Esophagus muscularis mucosa (tissue), 4 donors: Measurements from ENCODE around the gene FCAMR. TPM values are rescaled to one million over a fixed set of nuclear protein-coding genes. Genes with fewer than 3 reads are reported as not detected.

ENCODE experiments used
- DNase-seq: peaks from one replicate; pipeline ENCODE4 v3.0.0-alpha.2; 2017; ENCODE audit errors: extremely low spot score
- H3K27ac ChIP-seq, 4 donors: fragments of 200-600 bp; sonication (generic); replicated peaks in 1 of 4; 1 replicate in 3 of 4; 2 replicates in 1 of 4; pipeline ENCODE4 v1.5.1; 2016 to 2019; ENCODE audit warnings: mild to moderate bottlenecking in 1 of 4
- H3K27me3 ChIP-seq, 4 donors: fragments of 200-600 bp; sonication (generic); one replicate each; pipeline versions ENCODE4 v1.5.1 to v1.6.0; 2016 to 2019
- H3K36me3 ChIP-seq, 4 donors: fragments of 200-600 bp; sonication (generic); one replicate each; pipeline ENCODE4 v1.5.1; 2016 to 2019
- H3K4me1 ChIP-seq, 4 donors: fragments of 200-600 bp; sonication (generic); one replicate each; pipeline ENCODE4 v1.5.1; 2016 to 2019
- H3K4me3 ChIP-seq, 4 donors: fragments of 200-600 bp; sonication (generic); 1 replicate in 2 of 4; 2 replicates in 2 of 4; pipeline ENCODE4 v1.5.1; 2016 to 2019; ENCODE audit warnings: mild to moderate bottlenecking in 4 of 4, moderate library complexity in 1 of 4
- H3K9me3 ChIP-seq, 4 donors: fragments of 200-600 bp; sonication (generic); 1 replicate in 3 of 4; 2 replicates in 1 of 4; pipeline ENCODE4 v1.5.1; 2016 to 2019
- EP300 ChIP-seq: sonication (generic); formaldehyde crosslinking; IDR thresholded peaks from one replicate; pipeline ENCODE4 v1.6.1; 2017; ENCODE audit warnings: antibody characterized with exemption
- POLR2A ChIP-seq: fragments of 450-650 bp; IDR thresholded peaks from one replicate; pipeline ENCODE4 v1.6.1; 2017; ENCODE audit warnings: antibody characterized with exemption, moderate library complexity, mild to moderate bottlenecking, low read depth
- POLR2AphosphoS5 ChIP-seq, 2 donors: sonication (generic); formaldehyde crosslinking; IDR thresholded peaks; one replicate each; pipeline ENCODE4 v1.6.1; 2017; ENCODE audit warnings: antibody characterized with exemption in 2 of 2
- WGBS: methylation state at CpG from one replicate; pipeline ENCODE4 v1.1.5; 2018; 5-methylcytosine and 5-hydroxymethylcytosine counted together
- intact Hi-C: fragments of 100-400 bp; cut with DNase I; formaldehyde crosslinking; loops from one replicate; pipeline ENCODE4 v1.15.1; 2023
- total RNA-seq, 4 donors: library from RNA; depleted of rRNA; stranded (reverse); fragments of >200 nt; gene quantifications; one replicate each; pipeline versions ENCODE4 v1.1.0 to v1.2.1, GENCODE V29; 2016
- TF ChIP-seq, protein P1 (sequence below), 3 experiments: fragments of 200-600 bp in 2 of 3; fragments of 450-650 bp in 1 of 3; sonication (generic) in 2 of 3; IDR thresholded peaks; one replicate each; pipeline ENCODE4 v1.5.1; 2017 to 2019; ENCODE audit warnings: antibody characterized with exemption in 3 of 3, mild to moderate bottlenecking in 2 of 3, moderate library complexity in 1 of 3

FCAMR gene
- total RNA-seq, 4 donors from 2014 or later: not detected

DNA sequence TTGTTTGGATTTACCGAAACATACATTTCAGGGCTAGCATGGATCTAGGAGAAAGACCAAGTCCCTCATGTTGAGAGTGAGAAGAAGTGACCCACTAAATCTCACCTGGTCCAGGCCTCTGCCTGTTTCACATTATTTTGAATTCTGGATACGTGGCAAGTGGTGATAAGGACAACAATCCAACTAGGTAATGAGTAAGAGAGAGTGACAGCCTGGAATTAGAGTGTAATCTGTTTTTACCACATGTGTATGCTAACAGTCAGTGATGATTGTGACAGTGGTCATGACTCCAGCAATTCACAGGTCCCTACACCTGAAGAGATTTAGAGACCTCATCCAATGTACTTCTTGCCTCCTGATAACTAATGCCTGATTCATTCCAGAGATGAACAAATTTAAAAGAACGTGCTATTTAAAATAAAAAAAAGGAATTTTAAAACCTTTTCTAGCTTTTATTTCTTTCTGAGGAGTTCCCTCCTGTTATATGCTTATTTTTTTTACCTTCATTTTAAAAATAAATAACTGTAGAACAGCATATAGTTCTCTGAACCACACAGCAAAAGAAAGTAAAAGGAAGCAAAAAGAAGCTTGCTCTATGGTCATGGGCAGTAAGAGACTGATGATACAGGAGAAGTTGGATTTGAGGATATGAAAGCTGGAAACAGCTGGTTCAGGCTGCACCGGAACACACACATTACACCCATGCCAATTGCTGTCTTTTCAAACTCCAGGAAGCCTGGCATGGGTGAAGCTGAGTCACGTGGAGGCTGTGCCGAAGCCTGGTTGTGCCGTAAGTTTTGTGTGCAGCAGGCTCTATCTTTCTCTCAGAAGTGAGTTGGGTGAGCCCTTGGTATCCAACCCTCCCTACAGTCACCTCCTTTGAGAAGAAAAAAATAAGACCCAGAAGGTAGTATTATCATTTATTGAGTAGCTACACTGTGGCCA, 47.6 kb upstream of the FCAMR start:
- H3K36me3 ChIP-seq: no peaks in the 10 kb centered on the region
- H3K4me1 ChIP-seq: peaks cover 0 to 4% (median 0%) of the 10 kb centered on the region in 4 donors
- DNase-seq: peak; percentile 91
- no peak overlapping the region for H3K4me3 ChIP-seq
- TF ChIP-seq POLR2AphosphoS5 (IDR thresholded peaks at IDR 0.05) (no peak), EP300 (no peak), POLR2A (no peak)
- TF ChIP-seq, protein P1, sequence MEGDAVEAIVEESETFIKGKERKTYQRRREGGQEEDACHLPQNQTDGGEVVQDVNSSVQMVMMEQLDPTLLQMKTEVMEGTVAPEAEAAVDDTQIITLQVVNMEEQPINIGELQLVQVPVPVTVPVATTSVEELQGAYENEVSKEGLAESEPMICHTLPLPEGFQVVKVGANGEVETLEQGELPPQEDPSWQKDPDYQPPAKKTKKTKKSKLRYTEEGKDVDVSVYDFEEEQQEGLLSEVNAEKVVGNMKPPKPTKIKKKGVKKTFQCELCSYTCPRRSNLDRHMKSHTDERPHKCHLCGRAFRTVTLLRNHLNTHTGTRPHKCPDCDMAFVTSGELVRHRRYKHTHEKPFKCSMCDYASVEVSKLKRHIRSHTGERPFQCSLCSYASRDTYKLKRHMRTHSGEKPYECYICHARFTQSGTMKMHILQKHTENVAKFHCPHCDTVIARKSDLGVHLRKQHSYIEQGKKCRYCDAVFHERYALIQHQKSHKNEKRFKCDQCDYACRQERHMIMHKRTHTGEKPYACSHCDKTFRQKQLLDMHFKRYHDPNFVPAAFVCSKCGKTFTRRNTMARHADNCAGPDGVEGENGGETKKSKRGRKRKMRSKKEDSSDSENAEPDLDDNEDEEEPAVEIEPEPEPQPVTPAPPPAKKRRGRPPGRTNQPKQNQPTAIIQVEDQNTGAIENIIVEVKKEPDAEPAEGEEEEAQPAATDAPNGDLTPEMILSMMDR (IDR thresholded peaks at IDR 0.05): no peak
- H3K27ac ChIP-seq: no peak overlapping the region
- no peaks in the 10 kb centered on the region for H3K9me3 ChIP-seq
- 64% methylated on average over 7 of the region's 7 CpGs for WGBS
- intact Hi-C loops: no loop called here
- no peaks in the 10 kb centered on the region for H3K27me3 ChIP-seq

DNA sequence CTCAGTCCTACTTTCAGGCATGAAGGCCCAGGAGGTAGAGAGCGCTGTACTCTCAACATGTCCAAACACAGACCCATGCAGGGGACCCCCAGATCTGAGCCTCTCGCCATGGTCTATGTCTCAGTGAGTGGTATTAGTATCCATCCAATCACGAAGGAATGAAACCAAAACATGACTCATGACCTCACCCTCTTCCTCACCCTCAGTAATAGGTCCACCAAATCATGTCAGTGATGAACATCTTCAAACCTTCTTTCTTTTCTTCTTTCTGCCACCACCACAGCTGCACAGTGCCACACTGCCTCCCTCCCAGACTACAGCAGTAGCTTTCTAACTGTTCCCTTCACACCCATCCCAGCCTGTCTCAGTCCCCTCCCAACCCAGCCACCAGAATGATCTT, 45.5 kb upstream of the FCAMR start:
- H3K9me3 ChIP-seq: no peaks in the 10 kb centered on the region
- H3K4me1 ChIP-seq: no peaks in the 10 kb centered on the region
- WGBS: 93% methylated on average over 3 of the region's 3 CpGs
- H3K27me3 ChIP-seq: no peaks in the 10 kb centered on the region
- DNase-seq: no peak
- no peak overlapping the region for H3K4me3 ChIP-seq
- intact Hi-C loops: no loop called here
- TF ChIP-seq EP300 (no peak), POLR2AphosphoS5 (IDR thresholded peaks at IDR 0.05) (no peak), POLR2A (no peak)
- TF ChIP-seq, protein P1 (IDR thresholded peaks at IDR 0.05): no peak
- no peak overlapping the region for H3K27ac ChIP-seq
- no peaks in the 10 kb centered on the region for H3K36me3 ChIP-seq

DNA sequence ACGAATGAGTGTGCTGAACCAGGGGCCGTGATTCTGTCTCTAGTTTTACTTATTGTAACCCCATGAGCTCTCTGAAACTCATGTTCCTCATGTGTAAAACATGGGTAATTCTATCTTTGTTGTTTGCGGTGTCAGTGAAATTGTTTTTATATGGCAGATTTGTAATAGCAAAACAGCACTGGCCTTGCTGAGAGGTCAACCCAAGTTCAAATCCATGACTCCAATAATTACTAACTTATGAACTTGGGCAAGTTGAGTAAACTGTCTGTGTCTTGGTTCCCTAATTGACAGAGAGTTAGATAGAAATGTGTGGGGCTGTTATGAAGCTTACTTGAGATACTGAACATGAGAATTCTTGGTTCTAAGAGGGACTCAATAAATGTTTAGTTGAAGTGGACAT, 44.5 kb upstream of the FCAMR start:
- DNase-seq: no peak
- Histone ChIP-seq H3K4me3 (no peak overlapping the region), H3K27me3 (no peaks in the 10 kb centered on the region), H3K36me3 (no peaks in the 10 kb centered on the region), H3K4me1 (no peaks in the 10 kb centered on the region), H3K27ac (no peak overlapping the region), H3K9me3 (no peaks in the 10 kb centered on the region)
- no peak for TF ChIP-seq EP300
- TF ChIP-seq, protein P1 (IDR thresholded peaks at IDR 0.05): no peak
- no peak for TF ChIP-seq POLR2A
- no peak for TF ChIP-seq POLR2AphosphoS5 (IDR thresholded peaks at IDR 0.05)
- intact Hi-C loops: no loop called here
- 87% methylated on average over 3 of the region's 3 CpGs for WGBS

DNA sequence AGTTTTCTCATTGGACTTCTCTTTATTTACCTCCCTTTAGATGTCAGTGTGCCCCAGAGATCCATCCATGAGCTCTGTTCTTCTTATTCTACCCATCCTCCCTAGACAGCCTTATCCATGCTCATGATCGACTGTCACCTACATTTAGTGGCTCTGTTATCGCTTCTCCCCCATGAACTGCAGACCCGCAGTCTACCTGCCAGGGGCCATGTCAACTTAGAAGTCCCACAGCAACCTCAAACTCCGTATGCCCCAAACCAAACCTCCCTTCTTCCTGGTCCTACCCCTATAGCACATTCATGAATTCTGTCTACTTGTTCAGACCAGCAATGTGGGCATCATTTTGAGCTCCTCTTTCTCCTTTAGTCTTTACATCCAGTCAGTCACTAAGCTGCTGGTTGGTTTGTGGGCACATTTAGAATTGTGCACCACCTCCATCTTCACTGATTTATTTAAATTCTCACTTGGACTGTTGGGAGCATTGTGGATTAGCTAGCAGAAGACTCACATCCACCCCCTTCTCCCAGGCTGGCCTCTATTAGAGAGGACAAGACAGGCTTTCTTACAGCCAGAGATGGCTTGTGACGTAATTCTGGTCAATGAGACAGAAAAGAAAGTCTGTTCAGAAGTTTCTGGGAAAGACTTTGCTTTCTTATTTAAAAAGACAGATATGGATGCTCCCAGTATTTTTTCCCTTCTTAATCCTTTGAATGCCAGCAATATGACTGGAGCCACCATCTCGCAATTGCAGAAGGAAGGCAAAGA, 43.2 kb upstream of the FCAMR start:
- no peaks in the 10 kb centered on the region for H3K9me3 ChIP-seq
- TF ChIP-seq, protein P1 (IDR thresholded peaks at IDR 0.05): no peak
- TF ChIP-seq EP300: no peak
- TF ChIP-seq POLR2AphosphoS5 (IDR thresholded peaks at IDR 0.05): no peak
- no peak for TF ChIP-seq POLR2A
- no peaks in the 10 kb centered on the region for H3K36me3 ChIP-seq
- 92% methylated on average over 6 of the region's 6 CpGs for WGBS
- H3K4me1 ChIP-seq: no peaks in the 10 kb centered on the region
- H3K27me3 ChIP-seq: no peaks in the 10 kb centered on the region
- intact Hi-C loops: no loop called here
- no peak for DNase-seq
- no peak overlapping the region for H3K27ac ChIP-seq
- H3K4me3 ChIP-seq: no peak overlapping the region
